GM12878 (cell line): ENCODE measurements around the gene LMAN2.

Experiments used
- EP300 ChIP-seq, 2 experiments: fragments of 150-350 bp in 1 of 2; IDR thresholded peaks; 2 replicates each; pipeline ENCODE4 v1.6.1; 2011 to 2012; ENCODE audit warnings: low read depth in 2 of 2, low read length in 2 of 2, borderline replicate concordance in 1 of 2, improper control_type of control experiment in 1 of 2, inconsistent platforms in 1 of 2; ENCODE audit not compliant: control insufficient read depth in 1 of 2
- ETV6 ChIP-seq, 2 experiments: fragments of 450-650 bp in 1 of 2; IDR thresholded peaks in 1 of 2; conservative IDR thresholded peaks in 1 of 2; 2 replicates each; pipeline ENCODE4 v1.6.1; 2014; ENCODE audit warnings: antibody characterized with exemption in 1 of 2, borderline replicate concordance in 1 of 2, low read depth in 1 of 2, mild to moderate bottlenecking in 1 of 2, moderate library complexity in 1 of 2
- FOXM1 ChIP-seq: IDR thresholded peaks from 2 replicates; pipeline ENCODE4 v1.6.1; 2012; ENCODE audit warnings: low read depth, mild to moderate bottlenecking, inconsistent platforms, low read length, moderate library complexity
- HDGF ChIP-seq: fragments of 450-650 bp; IDR thresholded peaks from 2 replicates; pipeline ENCODE4 v1.6.1; 2016; ENCODE audit warnings: antibody characterized with exemption
- JUND ChIP-seq: IDR thresholded peaks from 2 replicates; pipeline ENCODE4 v1.6.1; 2012; ENCODE audit warnings: low read depth, mild to moderate bottlenecking, low read length, improper control_type of control experiment, moderate library complexity
- PAX5 ChIP-seq: IDR thresholded peaks from 2 replicates; pipeline ENCODE4 v1.6.1; 2011; ENCODE audit warnings: low read depth, low read length, borderline replicate concordance
- SIX5 ChIP-seq: IDR thresholded peaks from 2 replicates; pipeline ENCODE4 v1.6.1; 2011; ENCODE audit warnings: mild to moderate bottlenecking, low read depth, low read length, moderate library complexity; ENCODE audit not compliant: severe bottlenecking
- TAF1 ChIP-seq: IDR thresholded peaks from 2 replicates; pipeline ENCODE4 v1.6.1; 2011; ENCODE audit warnings: mild to moderate bottlenecking, low read depth, low read length, borderline replicate concordance
- YY1 ChIP-seq: IDR thresholded peaks from 2 replicates; pipeline ENCODE4 v1.6.1; 2011; ENCODE audit warnings: low read depth, mild to moderate bottlenecking, low read length
- TF ChIP-seq, protein P1 (sequence below), 3 experiments: IDR thresholded peaks in 2 of 3; conservative IDR thresholded peaks in 1 of 3; 2 replicates each; pipeline ENCODE4 v1.5.1; 2011; ENCODE audit warnings: low read depth in 3 of 3, low read length in 3 of 3, mild to moderate bottlenecking in 3 of 3, control low read depth in 2 of 3, moderate library complexity in 2 of 3, inconsistent platforms in 1 of 3, mixed read lengths in 1 of 3; ENCODE audit not compliant: control insufficient read depth in 2 of 3, insufficient read depth in 1 of 3; ENCODE audit errors: extremely low read depth in 1 of 3
- TF ChIP-seq, protein P2 (sequence below): IDR thresholded peaks from 2 replicates; pipeline ENCODE4 v1.6.1; 2011; ENCODE audit warnings: low read depth, mild to moderate bottlenecking, low read length, moderate library complexity, borderline replicate concordance; ENCODE audit errors: extremely low read depth

DNA sequence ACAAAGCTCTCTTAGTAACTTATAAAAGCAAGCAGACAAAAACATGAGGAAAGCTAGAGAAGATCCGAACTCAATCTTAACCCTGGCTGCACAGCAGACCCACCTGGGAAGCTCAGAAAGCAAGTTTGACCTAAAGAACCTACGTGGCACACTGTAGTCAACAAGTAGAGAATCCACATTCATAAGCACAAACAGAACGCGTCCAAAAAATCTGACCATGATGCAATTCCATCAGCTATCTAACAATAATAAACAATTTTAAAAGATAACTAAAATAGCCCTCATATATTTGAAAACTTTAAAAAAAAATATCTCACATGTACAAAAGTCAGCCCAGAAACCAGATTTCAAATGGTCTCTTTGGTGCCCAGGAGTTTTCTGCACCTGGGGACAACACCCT is 4.6 kb downstream of the LMAN2 start:
- TF ChIP-seq PAX5 (no peak), EP300 (IDR thresholded peaks at IDR 0.05; ENCODE audit: borderline replicate concordance in 1 of 2, control insufficient read depth in 1 of 2, low read depth in 2 of 2, low read length in 2 of 2) (no peak), HDGF (no peak), FOXM1 (no peak), TAF1 (no peak), YY1 (no peak), ETV6 (conservative IDR thresholded peaks at IDR 0.05 in 1 of 2, IDR thresholded peaks at IDR 0.05 in 1 of 2; ENCODE audit: borderline replicate concordance in 1 of 2, low read depth in 1 of 2) (no peak), SIX5 (no peak), JUND (no peak)
- TF ChIP-seq, protein P1, sequence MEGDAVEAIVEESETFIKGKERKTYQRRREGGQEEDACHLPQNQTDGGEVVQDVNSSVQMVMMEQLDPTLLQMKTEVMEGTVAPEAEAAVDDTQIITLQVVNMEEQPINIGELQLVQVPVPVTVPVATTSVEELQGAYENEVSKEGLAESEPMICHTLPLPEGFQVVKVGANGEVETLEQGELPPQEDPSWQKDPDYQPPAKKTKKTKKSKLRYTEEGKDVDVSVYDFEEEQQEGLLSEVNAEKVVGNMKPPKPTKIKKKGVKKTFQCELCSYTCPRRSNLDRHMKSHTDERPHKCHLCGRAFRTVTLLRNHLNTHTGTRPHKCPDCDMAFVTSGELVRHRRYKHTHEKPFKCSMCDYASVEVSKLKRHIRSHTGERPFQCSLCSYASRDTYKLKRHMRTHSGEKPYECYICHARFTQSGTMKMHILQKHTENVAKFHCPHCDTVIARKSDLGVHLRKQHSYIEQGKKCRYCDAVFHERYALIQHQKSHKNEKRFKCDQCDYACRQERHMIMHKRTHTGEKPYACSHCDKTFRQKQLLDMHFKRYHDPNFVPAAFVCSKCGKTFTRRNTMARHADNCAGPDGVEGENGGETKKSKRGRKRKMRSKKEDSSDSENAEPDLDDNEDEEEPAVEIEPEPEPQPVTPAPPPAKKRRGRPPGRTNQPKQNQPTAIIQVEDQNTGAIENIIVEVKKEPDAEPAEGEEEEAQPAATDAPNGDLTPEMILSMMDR (IDR thresholded peaks at IDR 0.05 in 2 of 3, conservative IDR thresholded peaks at IDR 0.05 in 1 of 3; ENCODE audit: control insufficient read depth in 2 of 3, extremely low read depth in 1 of 3, insufficient read depth in 1 of 3, low read depth in 3 of 3, low read length in 3 of 3): no peak
- TF ChIP-seq, protein P2, sequence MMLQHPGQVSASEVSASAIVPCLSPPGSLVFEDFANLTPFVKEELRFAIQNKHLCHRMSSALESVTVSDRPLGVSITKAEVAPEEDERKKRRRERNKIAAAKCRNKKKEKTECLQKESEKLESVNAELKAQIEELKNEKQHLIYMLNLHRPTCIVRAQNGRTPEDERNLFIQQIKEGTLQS: no peak
